Choroid plexus epithelial cell (primary cell): ENCODE measurements around the gene NFATC1.

ENCODE experiments used
- DNase-seq: peaks from one replicate; pipeline ENCODE4 v3.0.0-alpha.2; 2010; ENCODE audit warnings: low read depth
- H3K4me3 ChIP-seq: 2 replicates; pipeline ENCODE4 v1.5.1; 2011; ENCODE audit warnings: low read depth, mild to moderate bottlenecking, control low read depth, low read length, moderate library complexity
- TF ChIP-seq, protein P1 (sequence below): conservative IDR thresholded peaks from 2 replicates; pipeline ENCODE4 v1.5.1; 2011; ENCODE audit warnings: low read depth, mild to moderate bottlenecking, control low read depth, inconsistent platforms, low read length, moderate library complexity

The NFATC1 gene

DNA sequence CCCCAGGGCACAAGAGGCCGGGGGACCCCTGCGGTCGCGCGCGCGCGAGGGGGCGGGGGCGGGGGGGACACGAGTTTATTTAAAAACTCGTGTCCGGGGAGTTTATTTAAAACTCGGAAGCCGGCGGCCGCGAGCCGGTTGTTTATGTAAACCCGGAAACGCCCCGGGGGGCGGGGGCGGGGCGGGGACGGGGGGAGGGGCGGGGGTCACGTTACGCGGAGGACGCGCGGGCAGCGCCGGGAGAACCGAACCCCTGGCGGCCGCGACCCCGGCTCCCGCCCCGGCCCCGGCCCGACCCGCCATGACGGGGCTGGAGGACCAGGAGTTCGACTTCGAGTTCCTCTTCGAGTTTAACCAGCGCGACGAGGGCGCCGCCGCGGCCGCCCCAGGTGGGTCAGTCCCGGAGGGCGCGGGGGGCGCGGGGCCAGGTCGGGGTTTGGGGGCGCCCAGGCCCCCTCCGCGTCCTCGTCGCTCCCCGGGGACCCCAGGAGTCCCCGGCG lies 4.4 kb downstream of the NFATC1 start:
- DNase-seq, result no peak
- TF ChIP-seq, protein P1, sequence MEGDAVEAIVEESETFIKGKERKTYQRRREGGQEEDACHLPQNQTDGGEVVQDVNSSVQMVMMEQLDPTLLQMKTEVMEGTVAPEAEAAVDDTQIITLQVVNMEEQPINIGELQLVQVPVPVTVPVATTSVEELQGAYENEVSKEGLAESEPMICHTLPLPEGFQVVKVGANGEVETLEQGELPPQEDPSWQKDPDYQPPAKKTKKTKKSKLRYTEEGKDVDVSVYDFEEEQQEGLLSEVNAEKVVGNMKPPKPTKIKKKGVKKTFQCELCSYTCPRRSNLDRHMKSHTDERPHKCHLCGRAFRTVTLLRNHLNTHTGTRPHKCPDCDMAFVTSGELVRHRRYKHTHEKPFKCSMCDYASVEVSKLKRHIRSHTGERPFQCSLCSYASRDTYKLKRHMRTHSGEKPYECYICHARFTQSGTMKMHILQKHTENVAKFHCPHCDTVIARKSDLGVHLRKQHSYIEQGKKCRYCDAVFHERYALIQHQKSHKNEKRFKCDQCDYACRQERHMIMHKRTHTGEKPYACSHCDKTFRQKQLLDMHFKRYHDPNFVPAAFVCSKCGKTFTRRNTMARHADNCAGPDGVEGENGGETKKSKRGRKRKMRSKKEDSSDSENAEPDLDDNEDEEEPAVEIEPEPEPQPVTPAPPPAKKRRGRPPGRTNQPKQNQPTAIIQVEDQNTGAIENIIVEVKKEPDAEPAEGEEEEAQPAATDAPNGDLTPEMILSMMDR, result no peak

DNA sequence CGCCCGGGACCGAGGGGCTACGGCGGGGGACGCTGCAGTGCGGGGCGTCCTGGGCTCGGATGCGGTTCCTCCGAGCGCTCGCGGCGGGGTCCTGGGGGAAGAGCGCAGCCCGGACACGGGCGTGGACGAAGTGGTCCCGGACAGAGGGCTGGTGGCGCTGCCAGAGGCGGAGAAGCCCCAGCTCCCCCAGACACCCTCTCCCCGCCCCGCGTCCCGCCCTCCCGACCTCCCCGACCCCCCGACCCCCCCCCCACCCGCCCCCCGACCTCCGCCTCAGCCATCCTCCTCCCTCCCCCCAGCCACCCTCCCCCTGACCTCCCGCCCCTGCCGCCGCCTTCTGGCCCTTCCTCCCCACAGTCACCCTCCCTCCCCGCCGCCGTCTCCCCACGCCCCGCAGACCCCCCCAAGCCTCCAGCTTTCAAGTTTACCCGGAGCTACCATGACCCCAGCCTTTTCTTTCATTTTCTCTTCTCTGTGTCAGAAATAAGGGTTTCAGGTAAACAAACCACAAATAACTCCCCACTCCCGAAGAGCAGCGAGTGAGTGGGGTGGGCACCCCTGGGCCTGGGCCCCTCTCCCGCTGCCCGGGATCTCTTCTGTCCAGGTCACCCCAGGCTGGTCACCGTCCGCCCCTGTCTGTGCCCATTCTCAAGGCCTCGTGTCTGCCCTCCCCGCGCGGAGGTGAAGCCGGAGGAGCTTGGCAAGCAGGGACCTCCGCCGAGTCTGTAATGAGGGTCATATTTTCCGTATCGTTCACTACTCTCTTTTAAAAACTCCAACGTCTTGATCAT lies 5.1 kb downstream of the NFATC1 start:
- H3K4me3 ChIP-seq, result peak overlapping the region; percentile 54
- TF ChIP-seq, protein P1, result no peak
- no peak for DNase-seq

More for the DNA sequence above, 4.4 kb downstream of the NFATC1 start:
- peak overlapping the region; percentile 54 for H3K4me3 ChIP-seq

DNA sequence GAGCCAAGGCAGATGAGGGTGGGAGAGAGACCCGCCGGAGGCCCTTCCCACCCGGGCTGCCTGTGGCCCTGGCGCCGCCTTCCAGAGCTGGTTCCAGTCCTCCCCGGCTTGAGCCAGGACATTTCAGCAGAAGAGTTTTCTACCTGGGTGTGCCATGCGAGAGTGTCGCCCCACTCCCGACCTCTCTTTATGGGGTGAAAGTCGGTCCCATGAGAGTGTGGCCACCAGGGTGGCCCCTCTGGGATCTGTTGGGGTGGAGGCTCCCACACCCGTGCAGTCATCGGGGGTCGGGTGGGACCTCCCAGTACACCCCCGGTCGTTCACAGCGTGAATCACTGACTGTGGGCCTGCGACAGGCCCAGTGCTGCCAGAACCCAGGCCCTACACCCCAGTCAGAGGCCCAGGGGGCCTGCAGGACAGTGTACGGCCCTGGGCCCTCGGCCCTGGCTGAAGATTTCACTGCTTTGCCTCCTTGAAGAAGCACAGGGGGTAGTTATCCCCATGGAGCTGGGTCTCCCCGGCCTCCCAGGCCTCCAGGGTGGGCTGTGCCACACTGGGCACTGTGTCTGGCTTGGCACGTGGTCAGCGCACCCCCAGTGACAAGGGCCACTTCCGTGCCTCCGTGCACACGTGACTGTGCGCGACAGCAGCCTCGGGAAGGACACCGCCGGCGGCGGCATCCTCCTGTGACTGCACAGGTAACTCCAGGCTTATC lies 5.9 kb downstream of the NFATC1 start:
- TF ChIP-seq, protein P1, result no peak
- no peak for DNase-seq
- no peak overlapping the region for H3K4me3 ChIP-seq

DNA sequence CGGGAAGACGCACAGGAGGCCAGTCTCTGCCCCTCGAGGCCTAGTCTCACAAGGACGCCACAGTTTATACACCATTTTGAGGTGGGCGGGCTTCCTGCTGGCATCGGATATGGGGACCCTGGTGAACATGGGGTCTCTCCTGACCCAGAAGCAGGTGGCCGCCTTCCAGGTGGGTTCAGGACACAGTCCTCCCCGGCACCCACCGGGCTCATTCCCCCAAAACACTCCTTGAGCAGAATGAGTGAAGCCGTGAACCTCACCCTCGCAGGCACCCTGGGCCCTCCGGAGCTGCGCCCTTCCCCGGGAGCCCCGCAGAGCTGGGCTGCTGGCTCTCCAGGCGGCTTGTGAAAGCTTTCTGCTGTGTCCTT lies 6.5 kb downstream of the NFATC1 start:
- no peak overlapping the region for H3K4me3 ChIP-seq
- no peak for DNase-seq
- TF ChIP-seq, protein P1, result no peak

DNA sequence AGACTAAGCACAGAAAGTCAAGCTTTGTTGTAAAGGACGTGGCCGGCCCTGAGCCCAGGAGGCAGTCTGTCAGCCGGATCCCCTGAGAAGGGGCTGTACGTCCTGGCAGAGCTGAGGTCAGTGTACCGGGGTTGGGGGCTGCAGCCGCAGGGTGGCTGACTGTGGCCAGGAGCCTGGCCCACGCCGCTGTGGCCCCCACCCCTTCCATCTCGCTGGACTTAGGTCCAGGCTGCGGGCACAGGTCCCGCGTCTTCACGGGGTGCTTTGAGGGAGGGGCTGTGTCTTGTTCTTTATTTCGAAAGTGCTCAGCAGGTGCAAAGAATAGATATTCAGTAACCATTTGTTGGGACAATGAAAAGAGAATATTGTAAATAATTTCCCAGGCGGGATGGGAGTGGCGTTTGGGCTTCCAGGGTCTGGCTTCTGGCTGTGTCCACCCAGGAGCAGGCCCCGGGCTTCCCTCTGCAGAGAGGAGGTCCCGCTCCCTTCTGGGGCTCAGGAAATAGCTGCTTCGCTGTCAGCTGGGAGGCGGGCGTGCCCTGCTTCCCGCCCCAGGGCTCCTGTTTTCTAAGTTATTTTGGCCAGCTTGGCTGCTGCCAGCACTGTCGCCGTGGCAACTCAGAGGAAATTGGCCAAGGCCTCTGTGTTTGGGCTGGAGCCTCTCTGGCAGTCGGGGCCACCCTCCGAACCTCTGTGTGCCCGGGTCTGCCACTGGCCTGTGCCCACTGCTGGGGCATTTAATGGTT lies 7.4 kb downstream of the NFATC1 start:
- no peak overlapping the region for H3K4me3 ChIP-seq
- TF ChIP-seq, protein P1, result no peak
- no peak for DNase-seq

DNA sequence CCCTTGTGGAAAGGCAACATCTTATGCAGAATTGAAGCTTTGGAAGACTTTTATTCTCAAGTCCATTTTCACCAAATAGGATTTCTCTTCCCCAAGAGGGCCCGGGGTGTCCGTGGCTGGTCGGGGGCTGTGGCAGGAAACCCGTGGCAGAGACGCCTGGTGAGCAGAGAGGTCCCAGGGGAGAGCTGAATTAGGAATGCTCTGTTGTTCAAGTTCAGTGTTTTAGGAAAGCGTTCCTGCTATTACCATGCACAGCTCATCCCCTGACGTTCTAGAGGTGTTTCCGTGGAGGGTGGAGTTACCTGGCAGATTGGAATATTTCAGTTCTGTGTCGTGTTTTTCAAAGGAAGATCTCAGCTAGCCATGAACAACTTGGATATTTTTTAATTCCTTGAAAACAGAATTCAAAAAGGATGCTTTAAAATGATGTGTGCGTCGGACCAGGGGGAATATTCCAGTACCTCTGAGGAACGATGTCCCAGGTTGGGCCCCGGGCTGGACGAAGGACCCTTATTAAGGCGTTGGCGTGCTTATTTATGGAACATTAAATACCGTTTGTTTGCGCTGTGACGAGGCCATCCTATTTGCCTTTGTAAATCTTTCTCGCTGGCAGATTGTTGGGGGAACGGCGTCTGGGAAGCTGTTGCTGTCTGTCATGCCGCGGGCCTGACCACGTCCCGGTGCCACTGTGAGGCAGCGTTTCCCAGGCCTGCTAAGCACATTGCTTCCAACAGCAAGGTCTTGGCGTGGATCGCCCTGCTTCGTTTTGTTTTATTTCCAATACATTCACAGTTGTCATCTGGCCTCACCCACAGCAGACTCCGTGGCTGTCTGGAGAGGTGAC lies 8.2 kb downstream of the NFATC1 start:
- TF ChIP-seq, protein P1, result no peak
- no peak overlapping the region for H3K4me3 ChIP-seq
- no peak for DNase-seq
